Ovary (tissue), 9 donors: ENCODE measurements around the gene KRT39. TPM values are rescaled to one million over a fixed set of nuclear protein-coding genes. Genes with fewer than 3 reads are reported as not detected.

Source experiments
- DNase-seq, 5 donors: peaks; one replicate each; pipeline ENCODE4 v3.0.0-alpha.2; 2019 to 2020
- H3K27ac ChIP-seq, 2 donors: fragments of 200-600 bp; one replicate each; pipeline versions ENCODE4 v1.5.1 to v1.8.0; 2019 to 2022
- H3K27me3 ChIP-seq: fragments of 200-600 bp; one replicate; pipeline ENCODE4 v1.8.0; 2022
- H3K36me3 ChIP-seq: fragments of 200-600 bp; sonication (generic); one replicate; pipeline ENCODE4 v1.5.1; 2019
- H3K4me1 ChIP-seq: one replicate; pipeline ENCODE4 v1.8.1; 2013; ENCODE audit warnings: mild to moderate bottlenecking, moderate library complexity; ENCODE audit not compliant: insufficient read depth
- H3K4me3 ChIP-seq: fragments of 200-600 bp; sonication (generic); one replicate; pipeline ENCODE4 v1.5.1; 2017
- H3K9me3 ChIP-seq, 2 donors: fragments of 200-600 bp in 1 of 2; sonication (generic) in 1 of 2; one replicate each; pipeline versions ENCODE4 v1.5.1 to v1.8.1; 2013 to 2019; ENCODE audit warnings: mild to moderate bottlenecking in 1 of 2, moderate library complexity in 1 of 2
- CTCF ChIP-seq, 3 donors: fragments of 450-650 bp in 2 of 3; fragments of 200-600 bp in 1 of 3; IDR thresholded peaks; one replicate each; pipeline versions ENCODE4 v1.5.1 to v1.8.0; 2016 to 2022; ENCODE audit warnings: antibody characterized with exemption in 3 of 3, mild to moderate bottlenecking in 1 of 3
- EP300 ChIP-seq: sonication (generic); formaldehyde crosslinking; IDR thresholded peaks from one replicate; pipeline ENCODE4 v1.6.1; 2017; ENCODE audit warnings: antibody characterized with exemption
- POLR2A ChIP-seq: fragments of 450-650 bp; IDR thresholded peaks from one replicate; pipeline ENCODE4 v1.6.1; 2017; ENCODE audit warnings: antibody characterized with exemption, mild to moderate bottlenecking, moderate library complexity
- WGBS, 3 donors: extraction: QIAGEN DNeasy Blood & Tissue Kit in 1 of 3; methylation state at CpG; one replicate each; pipeline versions ENCODE4 v1.1.5 to v1.1.7; 2013 to 2017; 5-methylcytosine and 5-hydroxymethylcytosine counted together
- intact Hi-C, 4 donors: fragments of 100-400 bp; cut with DNase I; formaldehyde crosslinking; loops; one replicate each; pipeline versions ENCODE4 v1.11.0 to v1.15.1; 2022 to 2023
- polyA plus RNA-seq, 2 donors: library from polyadenylated mRNA; stranded (reverse); fragments of 200-250 nt in 1 of 2; fragments of 350-450 nt in 1 of 2; fragmentation: Illumina TruSeq in 1 of 2; extraction: RNeasy Lipid Tissue Mini Kit (QIAGEN cat#74804) in 1 of 2; gene quantifications; one replicate each; pipeline ENCODE4 v1.2.3, GENCODE V29; 2013 to 2014
- total RNA-seq, 7 donors: library from RNA; depleted of rRNA in 2 of 7; stranded (reverse); fragments of >200 nt in 2 of 7; fragmentation: NEBNext Ultra II Directional in 3 of 7; extraction: Animal tissue kit (Norgen Biotek cat#: 25700) in 3 of 7; gene quantifications; one replicate each; pipeline versions ENCODE4 v1.1.0 to v1.2.4, GENCODE V29; 2016 to 2023
- donor health status: DM: no; HTN: no; CAD: no; lungs with moderate emphysema.
- donor health status: DM: no; HTN: no; CAD: no.
- donor health status: Bipolar disorder and iron deficiency.
- donor health status: DM: yes; HTN: yes; CAD: no.
- donor health status: DM: no; HTN: no; CAD: no.
- donor health status: DM: yes; HTN: yes; CAD: no.

The KRT39 gene
- total and polyA plus RNA-seq, 9 donors: 0.69 TPM; not detected in 8

- Histone ChIP-seq H3K27ac (no peak overlapping the region), H3K36me3 (no peaks in the 10 kb centered on the region), H3K4me3 (no peak overlapping the region), H3K4me1 (no peaks in the 10 kb centered on the region), H3K9me3 (no peaks in the 10 kb centered on the region), H3K27me3 (no peaks in the 10 kb centered on the region)
- DNase-seq: no peak
- TF ChIP-seq EP300 (no peak), POLR2A (no peak), CTCF (IDR thresholded peaks at IDR 0.05) (no peak)
- intact Hi-C loops: loop anchor here in 1 of 4 donors (10.0 kb wide), 1 partner anchor 628 kb away; no protein-coding TSS in a partner anchor
- WGBS, 3 donors: 0 to 96% (median 47%) methylated on average over 1 of the region's 1 CpG
Measured at GRCh38 chr17:40916366-40916765, 50.4 kb downstream of the KRT39 start.

- Histone ChIP-seq H3K4me3 (no peak overlapping the region), H3K36me3 (no peaks in the 10 kb centered on the region), H3K27ac (no peak overlapping the region), H3K4me1 (no peaks in the 10 kb centered on the region), H3K27me3 (no peaks in the 10 kb centered on the region), H3K9me3 (no peaks in the 10 kb centered on the region)
- no peak for TF ChIP-seq POLR2A
- no peak for TF ChIP-seq EP300
- TF ChIP-seq CTCF (IDR thresholded peaks at IDR 0.05): no peak
- DNase-seq: no peak
- intact Hi-C loops: loop anchor here in 1 of 4 donors (10.0 kb wide), 1 partner anchor 629 kb away; no protein-coding TSS in a partner anchor
- 53 to 61% (median 58%) methylated on average over 2 of the region's 2 CpGs for WGBS, 3 donors
Measured at GRCh38 chr17:40915721-40916256, 51.0 kb downstream of the KRT39 start.

GRCh38 chr17:40915199-40915661 is 51.5 kb downstream of the KRT39 start:
- Histone ChIP-seq H3K27me3 (no peaks in the 10 kb centered on the region), H3K9me3 (no peaks in the 10 kb centered on the region), H3K27ac (no peak overlapping the region), H3K4me3 (no peak overlapping the region), H3K4me1 (no peaks in the 10 kb centered on the region), H3K36me3 (no peaks in the 10 kb centered on the region)
- TF ChIP-seq EP300: no peak
- no peak for TF ChIP-seq POLR2A
- no peak for TF ChIP-seq CTCF (IDR thresholded peaks at IDR 0.05)
- WGBS, 3 donors: 62 to 79% (median 62%) methylated on average over 3 of the region's 3 CpGs
- intact Hi-C loops: loop anchor here in 1 of 4 donors (10.0 kb wide), 1 partner anchor 630 kb away; no protein-coding TSS in a partner anchor
- DNase-seq: no peak

- TF ChIP-seq CTCF (IDR thresholded peaks at IDR 0.05): no peak
- no peak for TF ChIP-seq EP300
- no peak for TF ChIP-seq POLR2A
- H3K36me3 ChIP-seq: no peaks in the 10 kb centered on the region
- H3K4me1 ChIP-seq: no peaks in the 10 kb centered on the region
- intact Hi-C loops: loop anchor here in 2 of 4 donors (5.0 to 10.0 kb wide), 2 partner anchors 631 to 638 kb away; no protein-coding TSS in a partner anchor
- no peaks in the 10 kb centered on the region for H3K27me3 ChIP-seq
- H3K27ac ChIP-seq: no peak overlapping the region
- DNase-seq: no peak
- WGBS, 3 donors: 76 to 95% (median 93%) methylated on average over 3 of the region's 3 CpGs
- H3K9me3 ChIP-seq: no peaks in the 10 kb centered on the region
- H3K4me3 ChIP-seq: no peak overlapping the region
Measured at GRCh38 chr17:40914075-40914855, 52.5 kb downstream of the KRT39 start.
